Activated T-helper 2 cell treated with anti-CD3 and anti-CD28 coated beads, Interferon-gamma antibody, Interleukin-2, Interleukin-4, amounts not matched to agents 10 μg/mL and 5 μg/mL and 100 μg/mL, durations not matched to agents 14 hours and 24 hours and 36 hours (primary cell): ENCODE results near the gene PRAMEF17. TPM values are rescaled to one million over a fixed set of nuclear protein-coding genes. Genes with fewer than 3 reads are reported as not detected.
"Not testable (repeated sequence)": the region's sequence is repeated elsewhere in the genome, so short reads cannot be mapped to it uniquely, and the experiment has no call there.

Experiments
- DNase-seq: peaks from one replicate; pipeline ENCODE4 v3.0.0; 2021; ENCODE audit warnings: low spot score
- H3K27ac Mint-ChIP-seq: one replicate; pipeline ENCODE4 v1.8.0; 2021; ENCODE audit warnings: mixed read lengths
- H3K27me3 Mint-ChIP-seq: one replicate; pipeline ENCODE4 v1.8.0; 2021; ENCODE audit warnings: low read depth, mixed read lengths
- H3K36me3 Mint-ChIP-seq: one replicate; pipeline ENCODE4 v1.8.0; 2021; ENCODE audit warnings: low read depth, mixed read lengths
- H3K4me1 Mint-ChIP-seq: one replicate; pipeline ENCODE4 v1.8.0; 2021; ENCODE audit warnings: low read depth, mixed read lengths
- H3K4me3 Mint-ChIP-seq: one replicate; pipeline ENCODE4 v1.8.0; 2021; ENCODE audit warnings: low read depth, mild to moderate bottlenecking, moderate library complexity, mixed read lengths
- H3K9me3 Mint-ChIP-seq: one replicate; pipeline ENCODE4 v1.8.0; 2021; ENCODE audit warnings: mixed read lengths
- intact Hi-C: fragments of 100-400 bp; cut with micrococcal nuclease; formaldehyde crosslinking; loops from one replicate; pipeline ENCODE4 v1.15.1; 2023
- total RNA-seq: library from RNA; stranded (reverse); gene quantifications from 2 replicates; pipeline ENCODE4 v1.2.3, GENCODE V29; 2022

Gene PRAMEF17, protein sequence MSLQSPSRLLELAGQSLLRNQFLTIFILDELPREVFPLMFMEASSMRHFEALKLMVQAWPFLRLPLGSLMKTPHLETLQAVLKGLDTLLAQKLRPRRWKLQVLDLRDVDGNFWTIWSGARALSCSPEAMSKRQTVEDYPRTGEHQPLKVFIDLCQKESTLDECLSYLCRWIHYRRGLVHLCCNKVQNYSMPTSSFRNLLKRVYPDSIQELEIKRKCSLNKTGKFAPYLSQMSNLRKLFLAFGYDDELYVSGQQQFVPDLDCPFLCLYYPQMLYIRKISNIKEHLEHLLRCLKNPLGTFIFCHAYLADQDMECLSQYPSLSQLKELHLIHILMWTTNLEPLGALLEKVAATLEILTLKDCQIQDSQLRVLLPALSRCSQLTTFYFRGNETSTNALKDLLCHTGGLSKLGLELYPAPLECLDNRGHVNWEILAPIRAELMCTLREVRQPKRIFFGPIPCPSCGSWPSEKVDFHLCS
- total RNA-seq, result not detected in 2 replicates

DNA sequence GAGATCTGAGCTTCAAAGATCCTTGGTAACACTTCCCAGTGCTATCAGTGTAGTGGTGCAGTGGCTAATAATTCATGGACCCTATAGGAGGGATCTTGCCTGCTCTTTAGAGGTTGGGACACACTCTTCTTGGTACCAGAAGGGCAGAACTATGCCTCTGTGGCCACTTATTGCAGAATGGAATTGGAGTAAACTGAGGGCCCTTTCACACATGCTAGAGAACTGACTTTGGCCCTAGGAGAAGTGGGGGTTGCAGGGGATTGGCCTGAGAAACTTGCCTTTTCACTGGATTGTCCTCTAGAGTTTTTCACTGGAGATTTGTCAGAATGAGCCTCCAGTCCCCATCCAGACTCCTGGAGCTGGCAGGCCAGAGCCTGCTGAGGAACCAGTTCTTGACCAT is at the start of gene PRAMEF17:
PRAMEF17 (plus strand) TSS at position 301 of the 400 bp plus-strand sequence; CDS start at position 327, 26 bp downstream.
- DNase-seq, H3K27ac Mint-ChIP-seq, intact Hi-C loops, H3K4me3 Mint-ChIP-seq, H3K36me3 Mint-ChIP-seq, H3K9me3 Mint-ChIP-seq, H3K27me3 Mint-ChIP-seq, H3K4me1 Mint-ChIP-seq: not testable (repeated sequence)

DNA sequence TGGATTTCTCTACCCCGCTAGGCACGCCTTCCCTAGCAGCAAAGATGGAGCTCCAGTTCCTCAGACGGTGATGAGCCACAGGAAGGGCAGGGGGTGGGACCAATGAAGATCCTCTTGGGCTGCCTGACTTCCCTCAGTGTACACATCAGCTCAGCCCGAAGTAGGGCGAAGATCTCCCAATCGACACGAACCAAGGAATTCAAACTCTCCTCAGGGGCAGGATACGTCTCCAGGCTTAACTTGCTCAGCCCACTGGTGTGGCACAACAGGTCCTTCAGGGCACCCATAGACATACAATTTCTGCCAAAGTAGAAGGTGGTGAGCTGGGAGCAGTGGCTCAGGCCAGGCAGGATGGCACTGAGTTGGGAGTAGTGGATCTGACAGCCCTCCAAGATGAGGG is 46.9 kb upstream of the PRAMEF17 start:
- H3K9me3 Mint-ChIP-seq, H3K27me3 Mint-ChIP-seq, H3K36me3 Mint-ChIP-seq, H3K4me3 Mint-ChIP-seq, intact Hi-C loops, H3K27ac Mint-ChIP-seq, DNase-seq, H3K4me1 Mint-ChIP-seq: not testable (repeated sequence)

DNA sequence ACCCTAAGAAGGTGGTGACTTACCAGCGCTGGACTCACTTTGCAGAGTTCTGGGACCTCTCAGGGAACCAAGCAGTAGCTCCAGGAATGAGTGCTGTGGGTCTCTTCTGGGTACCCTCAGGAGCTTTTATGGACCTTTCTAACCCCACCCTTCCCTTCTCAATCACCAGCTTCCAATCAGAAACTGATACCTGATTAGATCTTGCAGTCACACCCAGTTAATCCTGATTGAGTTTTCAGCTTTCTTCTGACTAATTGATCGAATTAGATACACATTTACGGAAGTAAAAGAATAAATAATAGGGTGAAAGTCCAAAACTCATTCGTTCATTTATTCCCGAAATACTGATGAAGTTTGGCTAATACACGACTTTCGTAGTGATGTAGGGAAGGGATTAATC is 42.4 kb upstream of the PRAMEF17 start, which contains the start of gene PRAMEF14:
PRAMEF14 (minus strand) TSS at position 101 of the 400 bp plus-strand sequence. CDS start 1,820 bp downstream, outside the sequence.
- H3K4me1 Mint-ChIP-seq, H3K27me3 Mint-ChIP-seq, DNase-seq, H3K36me3 Mint-ChIP-seq, H3K4me3 Mint-ChIP-seq, intact Hi-C loops, H3K9me3 Mint-ChIP-seq, H3K27ac Mint-ChIP-seq: not testable (repeated sequence)

DNA sequence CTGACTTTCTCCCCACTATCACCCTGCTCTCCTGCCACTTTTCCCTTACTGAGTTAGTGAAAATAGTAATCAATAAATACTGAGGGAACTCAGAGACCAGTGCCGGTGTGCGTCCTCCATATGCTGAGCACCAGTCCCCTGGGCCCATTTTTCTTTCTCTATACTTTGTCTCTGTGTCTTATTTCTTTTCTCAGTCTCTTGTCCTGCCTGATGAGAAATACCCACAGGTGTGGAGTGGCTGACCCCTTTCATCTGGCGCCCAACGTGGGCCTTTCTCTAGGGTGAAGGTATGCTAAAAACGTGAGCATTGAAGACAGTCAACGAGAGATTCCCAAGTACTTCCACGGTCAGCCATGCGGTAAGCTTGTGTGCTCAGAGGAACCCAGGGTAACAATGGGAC is 36.0 kb upstream of the PRAMEF17 start:
- H3K9me3 Mint-ChIP-seq, intact Hi-C loops, H3K27me3 Mint-ChIP-seq, DNase-seq, H3K4me3 Mint-ChIP-seq, H3K27ac Mint-ChIP-seq, H3K4me1 Mint-ChIP-seq, H3K36me3 Mint-ChIP-seq: not testable (repeated sequence)

DNA sequence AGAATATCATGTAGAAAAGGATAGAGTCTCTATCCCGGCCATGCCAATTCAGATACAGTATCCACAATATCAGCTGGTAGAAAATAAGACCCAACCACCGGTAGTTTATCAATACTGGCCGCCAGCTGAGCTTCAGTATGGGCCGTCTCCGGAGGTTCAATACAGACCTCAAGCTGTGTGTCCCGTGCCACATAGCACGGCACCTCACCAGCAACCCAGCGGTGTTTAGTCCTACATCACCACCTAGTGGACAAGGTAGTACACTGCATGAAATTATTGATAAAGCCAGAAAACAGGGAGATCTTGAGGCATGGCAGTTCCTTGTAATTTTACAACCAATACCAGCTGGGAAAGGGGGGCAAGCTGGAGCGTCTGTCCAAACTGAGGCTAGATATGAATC is 35.0 kb upstream of the PRAMEF17 start:
- H3K9me3 Mint-ChIP-seq, intact Hi-C loops, H3K36me3 Mint-ChIP-seq, H3K27me3 Mint-ChIP-seq, H3K4me1 Mint-ChIP-seq, H3K4me3 Mint-ChIP-seq, H3K27ac Mint-ChIP-seq, DNase-seq: not testable (repeated sequence)

DNA sequence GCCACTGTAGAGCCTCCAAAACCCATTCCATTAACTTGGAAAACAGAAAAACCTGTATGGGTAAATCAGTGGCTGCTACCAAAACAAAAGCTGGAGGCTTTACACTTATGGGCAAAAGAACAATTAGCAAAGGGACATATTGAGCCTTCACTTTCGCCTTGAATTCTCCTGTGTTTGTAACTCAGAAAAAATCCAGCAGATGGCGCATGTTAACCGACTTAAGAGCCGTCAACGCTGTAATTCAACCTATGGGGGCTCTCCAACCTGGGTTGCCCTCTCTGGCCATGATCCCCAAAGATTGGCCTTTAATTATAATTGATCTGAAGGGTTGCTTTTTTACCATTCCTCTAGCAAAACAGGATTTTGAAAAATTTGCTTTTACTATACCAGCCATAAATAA is 32.7 kb upstream of the PRAMEF17 start:
- H3K36me3 Mint-ChIP-seq, DNase-seq, H3K4me1 Mint-ChIP-seq, H3K9me3 Mint-ChIP-seq, H3K27me3 Mint-ChIP-seq, H3K27ac Mint-ChIP-seq, H3K4me3 Mint-ChIP-seq, intact Hi-C loops: not testable (repeated sequence)

DNA sequence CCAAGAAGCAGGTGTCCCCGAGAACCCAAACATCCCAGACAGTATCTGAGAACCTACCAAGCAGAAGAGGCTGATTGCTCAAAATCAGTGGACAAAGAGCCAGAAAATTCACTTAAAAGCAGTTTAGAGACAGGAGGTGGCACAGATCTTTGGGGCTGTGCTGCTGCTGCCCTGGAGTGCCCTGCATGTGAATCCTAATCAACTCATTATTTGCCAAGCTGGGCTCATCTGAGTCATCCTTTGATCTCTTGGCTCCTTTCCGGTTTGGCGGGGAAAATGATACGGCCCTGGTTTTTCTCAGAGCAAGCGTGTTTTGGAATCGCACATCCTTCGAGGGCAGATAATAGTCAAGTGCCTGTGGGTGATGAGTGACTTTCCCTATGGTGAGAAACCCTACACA is 27.1 kb upstream of the PRAMEF17 start:
- H3K4me3 Mint-ChIP-seq, H3K4me1 Mint-ChIP-seq, H3K9me3 Mint-ChIP-seq, H3K27me3 Mint-ChIP-seq, DNase-seq, intact Hi-C loops, H3K27ac Mint-ChIP-seq, H3K36me3 Mint-ChIP-seq: not testable (repeated sequence)

DNA sequence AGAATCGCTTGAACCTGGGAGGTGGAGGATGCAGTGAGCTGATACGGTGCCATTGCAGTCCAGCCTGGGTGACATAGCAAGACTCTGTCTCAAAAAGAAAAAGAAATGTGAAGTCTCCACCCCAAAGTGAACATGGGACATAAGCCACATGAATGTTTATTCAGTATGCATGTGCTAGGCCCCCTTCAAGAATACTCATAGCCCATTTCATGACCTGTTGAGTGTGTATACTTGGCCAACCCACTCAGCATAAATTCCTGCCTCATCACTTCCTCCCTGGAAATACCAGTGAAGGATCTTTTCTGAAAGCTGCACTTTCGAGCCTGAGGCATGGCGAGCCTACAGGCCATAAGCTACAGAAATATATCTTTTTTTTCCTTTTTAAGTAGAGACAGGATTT is 24.5 kb upstream of the PRAMEF17 start:
- H3K36me3 Mint-ChIP-seq, DNase-seq, H3K27ac Mint-ChIP-seq, H3K27me3 Mint-ChIP-seq, intact Hi-C loops, H3K9me3 Mint-ChIP-seq, H3K4me1 Mint-ChIP-seq, H3K4me3 Mint-ChIP-seq: not testable (repeated sequence)

DNA sequence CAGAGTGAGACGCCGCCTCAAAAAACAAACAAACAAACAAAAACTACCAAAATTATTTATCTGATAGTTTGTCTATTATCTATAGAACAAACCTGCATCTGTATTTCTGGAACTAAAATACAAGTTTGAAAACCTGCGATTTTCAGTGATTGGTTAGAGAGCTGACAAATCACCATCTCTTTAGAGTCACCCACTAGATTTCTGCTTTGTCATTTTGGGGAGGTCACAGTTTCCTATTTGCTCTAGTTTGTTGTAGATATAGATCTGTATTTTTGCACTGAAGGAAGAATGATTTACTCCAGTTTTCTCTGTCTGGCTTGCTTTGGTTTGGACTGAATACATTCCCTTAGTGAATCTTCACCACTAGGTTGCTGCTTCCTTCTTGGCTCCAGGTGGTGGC is 22.9 kb upstream of the PRAMEF17 start:
- H3K4me3 Mint-ChIP-seq, H3K36me3 Mint-ChIP-seq, DNase-seq, H3K27ac Mint-ChIP-seq, intact Hi-C loops, H3K4me1 Mint-ChIP-seq, H3K9me3 Mint-ChIP-seq, H3K27me3 Mint-ChIP-seq: not testable (repeated sequence)

DNA sequence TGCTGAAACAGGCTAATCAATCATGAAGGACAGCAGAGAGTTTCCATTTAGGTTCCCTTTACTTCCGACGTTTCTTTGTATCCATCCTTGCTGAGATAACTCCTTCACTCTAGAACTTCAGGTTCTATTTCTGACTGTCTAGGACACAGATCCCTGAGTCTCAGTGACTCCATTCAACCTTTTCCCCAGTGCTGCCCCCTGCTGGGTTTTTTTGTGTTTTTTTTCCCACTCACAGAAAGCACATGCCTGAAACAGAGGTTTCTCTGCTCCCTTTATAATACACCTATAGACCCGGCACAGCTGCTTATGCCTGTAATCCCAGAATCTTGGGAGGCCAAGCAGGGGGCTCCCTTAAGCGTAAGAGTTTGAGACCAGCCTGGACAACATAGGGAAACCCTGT is 20.9 kb upstream of the PRAMEF17 start:
- DNase-seq, H3K27ac Mint-ChIP-seq, H3K9me3 Mint-ChIP-seq, intact Hi-C loops, H3K4me1 Mint-ChIP-seq, H3K27me3 Mint-ChIP-seq, H3K4me3 Mint-ChIP-seq, H3K36me3 Mint-ChIP-seq: not testable (repeated sequence)

DNA sequence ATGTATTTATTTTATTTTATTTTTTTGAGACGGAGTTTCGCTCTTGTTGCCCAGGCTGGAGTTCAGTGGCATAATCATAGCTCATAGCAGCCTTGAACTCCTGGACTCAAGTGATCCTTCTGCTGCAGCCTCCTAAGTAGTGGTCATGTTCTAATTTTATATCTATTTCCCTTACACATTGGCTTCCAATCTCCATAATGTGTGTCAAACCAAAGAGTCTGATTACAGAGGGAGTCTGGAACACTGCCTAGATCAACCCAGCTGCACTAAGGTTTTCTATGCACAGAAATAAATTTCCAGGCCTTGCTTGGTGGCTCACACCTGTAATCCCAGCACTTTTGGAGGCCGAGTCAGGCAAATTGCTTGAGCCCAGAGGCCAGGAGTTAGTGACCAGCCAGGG is 10.4 kb upstream of the PRAMEF17 start:
- intact Hi-C loops, H3K4me1 Mint-ChIP-seq, DNase-seq, H3K27me3 Mint-ChIP-seq, H3K9me3 Mint-ChIP-seq, H3K27ac Mint-ChIP-seq, H3K36me3 Mint-ChIP-seq, H3K4me3 Mint-ChIP-seq: not testable (repeated sequence)

DNA sequence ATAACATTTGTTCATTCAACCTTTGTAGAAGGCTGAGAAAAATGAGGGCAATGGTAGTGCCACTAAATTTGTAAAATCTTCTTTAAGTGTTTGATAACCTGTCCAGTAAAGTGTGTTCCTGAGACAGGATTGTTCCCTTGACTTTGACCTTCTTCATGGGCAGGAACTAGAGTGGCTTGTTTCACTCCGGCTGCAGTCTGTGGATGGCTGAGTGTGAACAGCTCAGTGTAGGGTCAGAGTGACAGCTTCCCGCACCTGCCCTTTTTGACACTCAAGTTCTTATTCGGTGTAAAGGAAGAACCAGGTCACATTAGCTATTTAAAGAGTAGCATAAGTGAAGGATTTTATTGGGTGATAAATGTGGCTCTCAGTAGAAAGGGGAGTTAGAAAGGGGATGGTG is 9.1 kb upstream of the PRAMEF17 start:
- H3K4me1 Mint-ChIP-seq, H3K27me3 Mint-ChIP-seq, DNase-seq, intact Hi-C loops, H3K4me3 Mint-ChIP-seq, H3K36me3 Mint-ChIP-seq, H3K27ac Mint-ChIP-seq, H3K9me3 Mint-ChIP-seq: not testable (repeated sequence)

DNA sequence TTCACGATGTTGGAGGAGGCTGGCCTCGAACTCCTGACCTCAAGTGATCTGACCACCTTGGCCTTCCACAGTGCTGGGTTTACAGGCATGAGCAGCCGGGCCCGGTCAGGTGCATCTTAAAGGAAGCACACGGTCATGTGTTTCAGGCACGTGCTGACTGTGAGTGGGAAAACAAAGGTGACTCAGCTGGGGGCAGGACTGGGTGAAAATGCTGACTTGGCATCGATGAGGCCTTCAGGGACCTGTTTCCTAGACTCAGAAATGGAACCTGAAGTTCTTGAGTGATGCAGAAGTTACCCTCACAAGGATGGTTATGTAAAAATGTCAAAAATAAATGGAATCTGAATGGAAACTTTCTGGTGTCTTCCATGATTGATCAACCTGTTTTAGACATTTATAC is 3.6 kb downstream of the PRAMEF17 start:
- H3K27ac Mint-ChIP-seq, H3K9me3 Mint-ChIP-seq, intact Hi-C loops, H3K4me3 Mint-ChIP-seq, H3K36me3 Mint-ChIP-seq, DNase-seq, H3K27me3 Mint-ChIP-seq, H3K4me1 Mint-ChIP-seq: not testable (repeated sequence)
